Panc1 (cell line): Measurements from ENCODE around the gene LBHD1. TPM values are rescaled to one million over a fixed set of nuclear protein-coding genes. Genes with fewer than 3 reads are reported as not detected.
"Not testable (repeated sequence)": the region's sequence is repeated elsewhere in the genome, so short reads cannot be mapped to it uniquely, and the experiment has no call there.

ENCODE experiments used
- ATAC-seq: fragments of 200-7000 bp; cut with Tn5 transposase; 2 replicates; pipeline ENCODE4 v1.9.1; 2020; ENCODE audit warnings: mild to moderate bottlenecking, moderate library complexity
- BruUV-seq: library from RNA; stranded (reverse); fragments of 400-500 nt; replicated peaks from 2 replicates; lab custom pipeline; 2021; lab: Mats Ljungman, UMichigan
- CTCF ChIA-PET: fragments of 300-600 bp; sonication (Branson Sonifier 250); formaldehyde crosslinking; loops from one replicate; lab custom pipeline; 2022; ENCODE audit warnings: antibody characterized with exemption; lab: Charles Lee
- POLR2A ChIA-PET: fragments of 300-600 bp; sonication (Branson Sonifier 250); formaldehyde crosslinking; loops from one replicate; lab custom pipeline; 2022; ENCODE audit warnings: antibody characterized with exemption; lab: Charles Lee
- DNase-seq: peaks from one replicate; pipeline ENCODE4 v3.0.0-alpha.2; 2010; ENCODE audit warnings: low read depth, low spot score
- H3K27ac ChIP-seq: 2 replicates; pipeline ENCODE4 v1.5.1; 2011; ENCODE audit warnings: mild to moderate bottlenecking, low read length, inconsistent platforms
- H3K27me3 ChIP-seq: fragments of 200-500 bp; sonication (Bioruptor generic); 2 replicates; pipeline ENCODE4 v1.6.0; 2014; ENCODE audit warnings: low read length, inconsistent platforms; ENCODE audit not compliant: control insufficient read depth, insufficient read depth
- H3K36me3 ChIP-seq: fragments of 200-500 bp; sonication (Bioruptor generic); 2 replicates; pipeline ENCODE4 v1.5.1; 2014; ENCODE audit warnings: inconsistent platforms, mild to moderate bottlenecking, low read length, moderate library complexity; ENCODE audit not compliant: control insufficient read depth, insufficient read depth
- H3K4me1 ChIP-seq: 2 replicates; pipeline ENCODE4 v1.5.1; 2011; ENCODE audit warnings: inconsistent platforms, mild to moderate bottlenecking, low read length, moderate library complexity; ENCODE audit not compliant: control insufficient read depth, insufficient read depth
- H3K4me3 ChIP-seq, 2 experiments: 2 replicates each; pipeline ENCODE4 v1.5.1; 2011 to 2012; ENCODE audit warnings: low read depth in 2 of 2, low read length in 2 of 2, mild to moderate bottlenecking in 2 of 2, inconsistent platforms in 1 of 2, moderate library complexity in 1 of 2
- H3K9me3 ChIP-seq: fragments of 200-500 bp; sonication (Bioruptor generic); 2 replicates; pipeline ENCODE4 v1.5.1; 2014; ENCODE audit warnings: low read depth, mild to moderate bottlenecking, inconsistent platforms, low read length, moderate library complexity; ENCODE audit not compliant: control insufficient read depth, insufficient read depth
- POLR2AphosphoS5 ChIP-seq: IDR thresholded peaks from 2 replicates; pipeline ENCODE4 v1.6.1; 2012; ENCODE audit warnings: mild to moderate bottlenecking, low read depth, low read length, moderate library complexity
- SIN3A ChIP-seq: IDR thresholded peaks from 2 replicates; pipeline ENCODE4 v1.6.1; 2012; ENCODE audit warnings: low read depth, mild to moderate bottlenecking, low read length, moderate library complexity, borderline replicate concordance; ENCODE audit not compliant: insufficient read depth
- TCF7L2 ChIP-seq: IDR thresholded peaks from 2 replicates; pipeline ENCODE4 v1.6.1; 2011; ENCODE audit warnings: mild to moderate bottlenecking, low read depth, low read length, inconsistent platforms
- in situ Hi-C: cut with HindIII; loops from 2 replicates; pipeline ENCODE4 v1.10.0; 2016; ENCODE audit warnings: low sequenced_read_pairs, low pct_unique_long_range_greater_than_20kb
- intact Hi-C: fragments of 100-400 bp; cut with micrococcal nuclease; formaldehyde crosslinking; loops from one replicate; pipeline ENCODE4 v1.10.0; 2022; ENCODE audit not compliant: unreplicated experiment
- total RNA-seq: library from RNA; stranded (reverse); gene quantifications from one replicate; pipeline ENCODE4 v1.2.1, GENCODE V29; 2021; ENCODE audit not compliant: unreplicated experiment
- TF ChIP-seq, protein P1 (sequence below), 2 experiments: IDR thresholded peaks; 2 replicates each; pipeline ENCODE4 v1.6.1; 2011 to 2012; ENCODE audit warnings: low read depth in 2 of 2, control low read depth in 1 of 2, low read length in 1 of 2, mild to moderate bottlenecking in 1 of 2, moderate library complexity in 1 of 2; ENCODE audit not compliant: insufficient read depth in 1 of 2
- TF ChIP-seq, protein P2 (sequence below): fragments of 450-650 bp; IDR thresholded peaks from 2 replicates; pipeline ENCODE4 v1.5.1; 2017; ENCODE audit warnings: mild to moderate bottlenecking

Gene LBHD1
- total RNA-seq, 1 experiment from 2014 or later = 15.5 TPM

DNA sequence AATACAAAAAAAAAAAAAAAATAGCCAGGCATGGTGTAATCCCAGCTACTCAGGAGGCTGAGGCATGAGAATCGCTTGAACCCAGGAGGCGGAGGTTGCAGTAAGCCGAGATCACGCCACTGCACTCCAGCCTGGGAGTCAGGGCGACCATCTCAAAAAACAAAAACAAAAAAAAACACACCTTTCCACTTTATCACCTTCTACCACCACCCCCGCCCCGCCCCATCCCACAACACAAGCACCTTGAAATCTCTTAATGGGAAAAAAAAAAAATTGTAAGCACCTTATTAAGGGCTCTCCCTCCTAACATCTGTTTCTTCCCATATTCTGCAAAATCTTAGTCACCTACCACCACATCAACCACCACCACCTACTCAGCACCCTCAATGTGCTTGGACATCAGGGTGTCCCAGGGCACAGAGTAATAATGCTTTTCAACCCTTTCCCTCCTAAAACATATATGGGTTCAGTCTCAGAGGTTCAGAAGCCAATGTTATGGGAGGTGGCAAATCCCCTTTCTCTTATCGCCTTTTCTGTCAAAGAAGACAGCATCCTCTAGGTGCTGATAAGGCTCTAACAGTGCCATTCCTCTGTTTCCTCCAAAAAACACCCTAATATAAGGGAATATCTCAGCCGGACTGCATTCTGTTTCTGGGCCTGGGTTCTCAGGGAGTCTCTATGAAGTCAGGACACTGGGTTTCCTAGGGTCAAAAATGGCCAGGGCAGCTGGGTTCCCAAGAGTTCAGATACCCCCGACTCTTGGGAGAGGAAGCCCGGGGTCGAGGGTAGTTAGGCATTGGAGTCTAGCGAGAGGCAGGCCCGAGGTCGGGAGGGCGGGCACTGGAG, 19.7 kb downstream of the LBHD1 start:
- Histone ChIP-seq H3K9me3 (no peaks in the 10 kb centered on the region), H3K36me3 (0 out of 2 replicates have a peak, but pooled peaks cover 5% of the 10 kb centered on the region), H3K27me3 (no peaks in the 10 kb centered on the region), H3K4me1 (peaks cover 8% of the 10 kb centered on the region), H3K4me3 (peak overlapping the region; percentile 86 to 93), H3K27ac (peak overlapping the region; percentile 97)
- intact Hi-C loops (no loop called here), in situ Hi-C loops (no loop called here)
- ChIA-PET CTCF (interaction anchor here (0.6 kb wide), 1 partner anchor 13 kb away, joined by 3 read pairs; no protein-coding TSS in a partner anchor), POLR2A (interaction anchor here (0.6 to 1.1 kb wide), 4 partner anchors 12 to 17 kb away, joined by 4 to 9 read pairs (median 4); partner anchors contain the start of genes C11orf98 and CSKMT)
- DNase-seq (no peak), ATAC-seq (no peak)
- TF ChIP-seq TCF7L2 (no peak), POLR2AphosphoS5 (no peak), SIN3A (no peak)
- TF ChIP-seq, protein P1, sequence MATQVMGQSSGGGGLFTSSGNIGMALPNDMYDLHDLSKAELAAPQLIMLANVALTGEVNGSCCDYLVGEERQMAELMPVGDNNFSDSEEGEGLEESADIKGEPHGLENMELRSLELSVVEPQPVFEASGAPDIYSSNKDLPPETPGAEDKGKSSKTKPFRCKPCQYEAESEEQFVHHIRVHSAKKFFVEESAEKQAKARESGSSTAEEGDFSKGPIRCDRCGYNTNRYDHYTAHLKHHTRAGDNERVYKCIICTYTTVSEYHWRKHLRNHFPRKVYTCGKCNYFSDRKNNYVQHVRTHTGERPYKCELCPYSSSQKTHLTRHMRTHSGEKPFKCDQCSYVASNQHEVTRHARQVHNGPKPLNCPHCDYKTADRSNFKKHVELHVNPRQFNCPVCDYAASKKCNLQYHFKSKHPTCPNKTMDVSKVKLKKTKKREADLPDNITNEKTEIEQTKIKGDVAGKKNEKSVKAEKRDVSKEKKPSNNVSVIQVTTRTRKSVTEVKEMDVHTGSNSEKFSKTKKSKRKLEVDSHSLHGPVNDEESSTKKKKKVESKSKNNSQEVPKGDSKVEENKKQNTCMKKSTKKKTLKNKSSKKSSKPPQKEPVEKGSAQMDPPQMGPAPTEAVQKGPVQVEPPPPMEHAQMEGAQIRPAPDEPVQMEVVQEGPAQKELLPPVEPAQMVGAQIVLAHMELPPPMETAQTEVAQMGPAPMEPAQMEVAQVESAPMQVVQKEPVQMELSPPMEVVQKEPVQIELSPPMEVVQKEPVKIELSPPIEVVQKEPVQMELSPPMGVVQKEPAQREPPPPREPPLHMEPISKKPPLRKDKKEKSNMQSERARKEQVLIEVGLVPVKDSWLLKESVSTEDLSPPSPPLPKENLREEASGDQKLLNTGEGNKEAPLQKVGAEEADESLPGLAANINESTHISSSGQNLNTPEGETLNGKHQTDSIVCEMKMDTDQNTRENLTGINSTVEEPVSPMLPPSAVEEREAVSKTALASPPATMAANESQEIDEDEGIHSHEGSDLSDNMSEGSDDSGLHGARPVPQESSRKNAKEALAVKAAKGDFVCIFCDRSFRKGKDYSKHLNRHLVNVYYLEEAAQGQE (IDR thresholded peaks at IDR 0.05; ENCODE audit: insufficient read depth in 1 of 2, low read depth in 2 of 2, low read length in 1 of 2) = no peak
- TF ChIP-seq, protein P2, sequence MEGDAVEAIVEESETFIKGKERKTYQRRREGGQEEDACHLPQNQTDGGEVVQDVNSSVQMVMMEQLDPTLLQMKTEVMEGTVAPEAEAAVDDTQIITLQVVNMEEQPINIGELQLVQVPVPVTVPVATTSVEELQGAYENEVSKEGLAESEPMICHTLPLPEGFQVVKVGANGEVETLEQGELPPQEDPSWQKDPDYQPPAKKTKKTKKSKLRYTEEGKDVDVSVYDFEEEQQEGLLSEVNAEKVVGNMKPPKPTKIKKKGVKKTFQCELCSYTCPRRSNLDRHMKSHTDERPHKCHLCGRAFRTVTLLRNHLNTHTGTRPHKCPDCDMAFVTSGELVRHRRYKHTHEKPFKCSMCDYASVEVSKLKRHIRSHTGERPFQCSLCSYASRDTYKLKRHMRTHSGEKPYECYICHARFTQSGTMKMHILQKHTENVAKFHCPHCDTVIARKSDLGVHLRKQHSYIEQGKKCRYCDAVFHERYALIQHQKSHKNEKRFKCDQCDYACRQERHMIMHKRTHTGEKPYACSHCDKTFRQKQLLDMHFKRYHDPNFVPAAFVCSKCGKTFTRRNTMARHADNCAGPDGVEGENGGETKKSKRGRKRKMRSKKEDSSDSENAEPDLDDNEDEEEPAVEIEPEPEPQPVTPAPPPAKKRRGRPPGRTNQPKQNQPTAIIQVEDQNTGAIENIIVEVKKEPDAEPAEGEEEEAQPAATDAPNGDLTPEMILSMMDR = no peak
- BruUV-seq = no TSS peak

DNA sequence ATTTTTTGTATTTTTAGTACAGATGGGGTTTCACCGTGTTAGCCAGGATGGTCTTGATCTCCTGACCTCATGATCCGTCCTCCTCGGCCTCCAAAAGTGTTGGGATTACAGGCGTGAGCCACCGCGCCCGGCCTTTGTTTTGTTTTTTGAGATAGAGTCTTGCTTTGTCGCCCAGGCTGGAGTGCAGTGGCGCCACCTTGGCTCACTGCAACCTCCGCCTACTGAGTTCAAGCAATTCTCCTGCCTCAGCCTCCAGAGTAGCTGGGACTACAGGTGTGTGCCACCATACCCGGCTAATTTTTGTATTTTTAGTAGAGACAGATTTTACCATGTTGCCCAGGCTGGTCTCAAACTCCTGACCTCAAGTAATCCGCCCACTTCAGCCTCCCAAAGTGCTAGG, 21.8 kb downstream of the LBHD1 start:
- in situ Hi-C loops, CTCF ChIA-PET, intact Hi-C loops, DNase-seq, BruUV-seq, H3K27me3 ChIP-seq, H3K4me3 ChIP-seq, H3K36me3 ChIP-seq, H3K9me3 ChIP-seq, ATAC-seq, H3K27ac ChIP-seq: not testable (repeated sequence)
- H3K4me1 ChIP-seq = peaks cover 14% of the 10 kb centered on the region
- POLR2A ChIA-PET = interaction anchor here (0.6 kb wide), 1 partner anchor 214 kb away, joined by 8 read pairs; no protein-coding TSS in a partner anchor

DNA sequence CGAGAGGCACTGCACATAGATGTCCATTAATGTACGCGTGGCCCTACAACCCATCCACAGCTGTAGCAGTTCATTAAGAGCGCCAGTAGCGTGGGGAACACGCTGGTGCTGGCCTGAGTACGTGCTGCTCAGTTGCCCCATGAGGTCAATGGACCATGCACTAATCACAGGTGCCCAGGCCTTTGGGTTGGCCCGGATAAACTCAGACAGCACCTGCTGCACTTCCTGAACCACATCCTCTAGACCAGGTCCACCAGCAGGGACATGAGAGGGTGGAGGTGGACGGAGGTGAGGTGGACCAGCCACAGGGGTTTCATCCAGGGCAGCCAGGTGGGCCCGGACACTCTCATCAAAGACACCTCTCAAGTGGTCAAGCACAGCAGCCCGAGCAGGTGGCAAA, 22.6 kb downstream of the LBHD1 start:
- TF ChIP-seq SIN3A (no peak), TCF7L2 (no peak), POLR2AphosphoS5 (no peak)
- TF ChIP-seq, protein P2 = no peak
- TF ChIP-seq, protein P1 (IDR thresholded peaks at IDR 0.05; ENCODE audit: insufficient read depth in 1 of 2, low read depth in 2 of 2, low read length in 1 of 2) = no peak
- DNase-seq (no peak), ATAC-seq (no peak)
- Histone ChIP-seq H3K27ac (no peak overlapping the region), H3K4me3 (no peak overlapping the region), H3K27me3 (no peaks in the 10 kb centered on the region), H3K9me3 (no peaks in the 10 kb centered on the region), H3K4me1 (peaks cover 18% of the 10 kb centered on the region), H3K36me3 (0 out of 2 replicates have a peak, but pooled peaks cover 5% of the 10 kb centered on the region)
- POLR2A ChIA-PET = interaction anchor here (0.7 kb wide), 1 partner anchor 16 kb away, joined by 3 read pairs; the partner anchor contains the start of genes C11orf98 and CSKMT
- CTCF ChIA-PET = no interaction called here
- in situ Hi-C loops (no loop called here), intact Hi-C loops (no loop called here)
- BruUV-seq = no TSS peak
